SK-N-SH treated with all-trans-retinoic acid at 6 μM for 48 hours (cell line): Measurements from ENCODE around the gene TMEM200A.
"Not testable (repeated sequence)": the region's sequence is repeated elsewhere in the genome, so short reads cannot be mapped to it uniquely, and the experiment has no call there.

ENCODE experiments used
- ATAC-seq: fragments of 200-7000 bp; cut with Tn5 transposase; 3 replicates; pipeline ENCODE4 v1.9.1; 2020; ENCODE audit warnings: mild to moderate bottlenecking, moderate library complexity
- ARNTL ChIP-seq: fragments of 450-650 bp; formaldehyde crosslinking; IDR thresholded peaks from 2 replicates; pipeline ENCODE4 v1.5.0; 2020; ENCODE audit warnings: low read depth, mild to moderate bottlenecking, moderate library complexity, borderline replicate concordance
- BACH2 ChIP-seq: fragments of 250-450 bp; sonication (Bioruptor Pico); IDR thresholded peaks from 2 replicates; pipeline ENCODE4 v1.9.0; 2021; ENCODE audit warnings: mild to moderate bottlenecking, borderline replicate concordance
- CSDC2 ChIP-seq: fragments of 250-450 bp; sonication (Bioruptor Pico); IDR thresholded peaks from 2 replicates; pipeline ENCODE4 v1.5.0; 2020; ENCODE audit warnings: mild to moderate bottlenecking, moderate library complexity
- ESRRG ChIP-seq: fragments of 250-450 bp; sonication (Bioruptor Pico); IDR thresholded peaks from 2 replicates; pipeline ENCODE4 v1.6.1; 2021; ENCODE audit warnings: mild to moderate bottlenecking
- GLIS3 ChIP-seq: fragments of 250-450 bp; sonication (Bioruptor Pico); IDR thresholded peaks from 2 replicates; pipeline ENCODE4 v1.5.0; 2020; ENCODE audit warnings: mild to moderate bottlenecking, moderate library complexity
- ISL1 ChIP-seq: fragments of 250-450 bp; sonication (Bioruptor Pico); IDR thresholded peaks from 2 replicates; pipeline ENCODE4 v2.1.2; 2022; ENCODE audit warnings: mild to moderate bottlenecking, moderate library complexity
- OSR1 ChIP-seq: fragments of 250-450 bp; sonication (Bioruptor Pico); IDR thresholded peaks from 2 replicates; pipeline ENCODE4 v1.8.0; 2022; ENCODE audit warnings: moderate library complexity, mild to moderate bottlenecking, inconsistent platforms
- PPARA ChIP-seq: fragments of 250-450 bp; sonication (Bioruptor Pico); IDR thresholded peaks from 2 replicates; pipeline ENCODE4 v1.5.0; 2020; ENCODE audit warnings: mild to moderate bottlenecking, borderline replicate concordance
- SNAI2 ChIP-seq: fragments of 250-450 bp; sonication (Bioruptor Pico); IDR thresholded peaks from 2 replicates; pipeline ENCODE4 v1.5.0; 2020; ENCODE audit warnings: mild to moderate bottlenecking, moderate library complexity
- TCF4 ChIP-seq: fragments of 250-450 bp; sonication (Bioruptor Pico); IDR thresholded peaks from 2 replicates; pipeline ENCODE4 v1.8.0; 2021; ENCODE audit warnings: mild to moderate bottlenecking, moderate library complexity, borderline replicate concordance
- TOX ChIP-seq: fragments of 250-450 bp; sonication (Bioruptor Pico); IDR thresholded peaks from 2 replicates; pipeline ENCODE4 v1.8.0; 2021; ENCODE audit warnings: mild to moderate bottlenecking, moderate library complexity, borderline replicate concordance
- ZC3H10 ChIP-seq: fragments of 250-450 bp; sonication (Bioruptor Pico); IDR thresholded peaks from 2 replicates; pipeline ENCODE4 v1.5.1; 2021; ENCODE audit warnings: mild to moderate bottlenecking, moderate library complexity
- ZFP3 ChIP-seq: fragments of 250-450 bp; sonication (Bioruptor Pico); IDR thresholded peaks from 2 replicates; pipeline ENCODE4 v1.5.0; 2020; ENCODE audit warnings: mild to moderate bottlenecking, moderate library complexity
- ZFP30 ChIP-seq: fragments of 450-650 bp; formaldehyde crosslinking; IDR thresholded peaks from 2 replicates; pipeline ENCODE4 v1.5.0; 2022; ENCODE audit warnings: mild to moderate bottlenecking, moderate library complexity
- ZNF565 ChIP-seq: fragments of 450-650 bp; formaldehyde crosslinking; conservative IDR thresholded peaks from 2 replicates; pipeline ENCODE4 v1.5.0; 2020; ENCODE audit warnings: low read depth, mild to moderate bottlenecking, moderate library complexity
- ZNF70 ChIP-seq: fragments of 450-650 bp; formaldehyde crosslinking; IDR thresholded peaks from 2 replicates; pipeline ENCODE4 v1.5.0; 2020; ENCODE audit warnings: mild to moderate bottlenecking, moderate library complexity
- ZNF8 ChIP-seq: fragments of 450-650 bp; formaldehyde crosslinking; IDR thresholded peaks from 2 replicates; pipeline ENCODE4 v1.5.0; 2020; ENCODE audit warnings: mild to moderate bottlenecking, moderate library complexity
- TF ChIP-seq, protein P1 (sequence below): fragments of 250-450 bp; sonication (Bioruptor Pico); IDR thresholded peaks from 2 replicates; pipeline ENCODE4 v1.8.0; 2021; ENCODE audit warnings: low read depth, mild to moderate bottlenecking, moderate library complexity, borderline replicate concordance
- TF ChIP-seq, protein P2 (sequence below): fragments of 250-450 bp; sonication (Bioruptor Pico); IDR thresholded peaks from 2 replicates; pipeline ENCODE4 v1.8.0; 2020; ENCODE audit warnings: mild to moderate bottlenecking, moderate library complexity, borderline replicate concordance
- TF ChIP-seq, protein P3 (sequence below): fragments of 250-450 bp; sonication (Bioruptor Pico); IDR thresholded peaks from 2 replicates; pipeline ENCODE4 v1.5.1; 2020; ENCODE audit warnings: low read depth, mild to moderate bottlenecking, moderate library complexity
- TF ChIP-seq, protein P4 (sequence below): fragments of 250-450 bp; sonication (Bioruptor Pico); IDR thresholded peaks from 2 replicates; pipeline ENCODE4 v1.5.0; 2020; ENCODE audit warnings: mild to moderate bottlenecking, moderate library complexity
- TF ChIP-seq, protein P5 (sequence below): fragments of 250-450 bp; sonication (Bioruptor Pico); IDR thresholded peaks from 2 replicates; pipeline ENCODE4 v1.5.1; 2021; ENCODE audit warnings: mild to moderate bottlenecking, moderate library complexity

The TMEM200A gene

DNA sequence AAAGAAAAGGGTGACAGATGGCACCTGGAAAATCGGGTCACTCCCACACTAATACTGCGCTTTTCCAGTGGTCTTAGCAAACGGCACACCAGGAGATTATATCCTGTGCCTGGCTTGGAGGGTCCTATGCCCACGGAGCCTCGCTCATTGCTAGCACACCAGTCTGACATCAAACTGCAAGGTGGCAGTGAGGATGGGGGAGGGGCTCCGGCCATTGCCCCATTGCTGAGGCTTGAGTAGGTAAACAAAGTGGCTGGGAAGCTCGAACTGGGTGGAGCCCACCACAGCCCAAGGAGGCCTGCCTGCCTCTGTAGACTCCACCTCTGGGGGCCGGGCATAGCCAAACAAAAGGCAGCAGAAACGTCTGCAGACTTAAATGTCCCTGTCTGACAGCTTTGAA is 19.5 kb upstream of the TMEM200A start:
- ATAC-seq, result not testable (repeated sequence)

DNA sequence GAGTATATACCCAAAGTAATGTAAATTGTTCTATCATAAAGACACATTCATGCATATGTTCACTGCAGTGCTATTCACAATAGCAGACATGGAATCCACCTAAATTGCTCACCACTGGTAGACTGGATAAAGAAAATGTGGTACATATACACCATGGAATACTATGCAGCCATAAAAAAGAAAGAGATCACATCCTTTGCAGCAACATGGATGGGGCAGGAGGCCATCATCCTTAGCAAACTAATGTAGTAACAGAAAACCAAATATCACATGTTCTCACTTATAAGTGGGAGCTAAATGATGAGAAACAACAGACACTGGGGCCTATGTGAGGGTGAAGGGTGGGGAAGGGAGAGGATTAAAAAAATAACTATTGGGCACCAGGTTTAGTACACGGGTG is 11.5 kb upstream of the TMEM200A start:
- no peak for ATAC-seq
- TF ChIP-seq ESRRG (no peak), ZNF565 (CRISPR knock-in tag) (no peak), PPARA (CRISPR knock-in tag) (no peak), ISL1 (CRISPR knock-in tag) (no peak), ZC3H10 (no peak), ZNF8 (CRISPR knock-in tag) (no peak), ARNTL (CRISPR knock-in tag) (no peak), CSDC2 (CRISPR knock-in tag) (no peak), TCF4 (CRISPR knock-in tag) (no peak), SNAI2 (CRISPR knock-in tag) (no peak), GLIS3 (CRISPR knock-in tag) (no peak), ZNF70 (no peak)
- TF ChIP-seq, protein P1, sequence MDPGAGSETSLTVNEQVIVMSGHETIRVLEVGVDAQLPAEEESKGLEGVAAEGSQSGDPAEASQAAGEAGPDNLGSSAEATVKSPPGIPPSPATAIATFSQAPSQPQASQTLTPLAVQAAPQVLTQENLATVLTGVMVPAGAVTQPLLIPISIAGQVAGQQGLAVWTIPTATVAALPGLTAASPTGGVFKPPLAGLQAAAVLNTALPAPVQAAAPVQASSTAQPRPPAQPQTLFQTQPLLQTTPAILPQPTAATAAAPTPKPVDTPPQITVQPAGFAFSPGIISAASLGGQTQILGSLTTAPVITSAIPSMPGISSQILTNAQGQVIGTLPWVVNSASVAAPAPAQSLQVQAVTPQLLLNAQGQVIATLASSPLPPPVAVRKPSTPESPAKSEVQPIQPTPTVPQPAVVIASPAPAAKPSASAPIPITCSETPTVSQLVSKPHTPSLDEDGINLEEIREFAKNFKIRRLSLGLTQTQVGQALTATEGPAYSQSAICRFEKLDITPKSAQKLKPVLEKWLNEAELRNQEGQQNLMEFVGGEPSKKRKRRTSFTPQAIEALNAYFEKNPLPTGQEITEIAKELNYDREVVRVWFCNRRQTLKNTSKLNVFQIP (CRISPR knock-in tag), result no peak
- TF ChIP-seq, protein P2, sequence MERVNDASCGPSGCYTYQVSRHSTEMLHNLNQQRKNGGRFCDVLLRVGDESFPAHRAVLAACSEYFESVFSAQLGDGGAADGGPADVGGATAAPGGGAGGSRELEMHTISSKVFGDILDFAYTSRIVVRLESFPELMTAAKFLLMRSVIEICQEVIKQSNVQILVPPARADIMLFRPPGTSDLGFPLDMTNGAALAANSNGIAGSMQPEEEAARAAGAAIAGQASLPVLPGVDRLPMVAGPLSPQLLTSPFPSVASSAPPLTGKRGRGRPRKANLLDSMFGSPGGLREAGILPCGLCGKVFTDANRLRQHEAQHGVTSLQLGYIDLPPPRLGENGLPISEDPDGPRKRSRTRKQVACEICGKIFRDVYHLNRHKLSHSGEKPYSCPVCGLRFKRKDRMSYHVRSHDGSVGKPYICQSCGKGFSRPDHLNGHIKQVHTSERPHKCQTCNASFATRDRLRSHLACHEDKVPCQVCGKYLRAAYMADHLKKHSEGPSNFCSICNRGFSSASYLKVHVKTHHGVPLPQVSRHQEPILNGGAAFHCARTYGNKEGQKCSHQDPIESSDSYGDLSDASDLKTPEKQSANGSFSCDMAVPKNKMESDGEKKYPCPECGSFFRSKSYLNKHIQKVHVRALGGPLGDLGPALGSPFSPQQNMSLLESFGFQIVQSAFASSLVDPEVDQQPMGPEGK (CRISPR knock-in tag), result no peak
- TF ChIP-seq, protein P3, sequence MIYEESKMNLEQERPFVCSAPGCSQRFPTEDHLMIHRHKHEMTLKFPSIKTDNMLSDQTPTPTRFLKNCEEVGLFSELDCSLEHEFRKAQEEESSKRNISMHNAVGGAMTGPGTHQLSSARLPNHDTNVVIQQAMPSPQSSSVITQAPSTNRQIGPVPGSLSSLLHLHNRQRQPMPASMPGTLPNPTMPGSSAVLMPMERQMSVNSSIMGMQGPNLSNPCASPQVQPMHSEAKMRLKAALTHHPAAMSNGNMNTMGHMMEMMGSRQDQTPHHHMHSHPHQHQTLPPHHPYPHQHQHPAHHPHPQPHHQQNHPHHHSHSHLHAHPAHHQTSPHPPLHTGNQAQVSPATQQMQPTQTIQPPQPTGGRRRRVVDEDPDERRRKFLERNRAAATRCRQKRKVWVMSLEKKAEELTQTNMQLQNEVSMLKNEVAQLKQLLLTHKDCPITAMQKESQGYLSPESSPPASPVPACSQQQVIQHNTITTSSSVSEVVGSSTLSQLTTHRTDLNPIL (CRISPR knock-in tag), result no peak
- TF ChIP-seq, protein P4, sequence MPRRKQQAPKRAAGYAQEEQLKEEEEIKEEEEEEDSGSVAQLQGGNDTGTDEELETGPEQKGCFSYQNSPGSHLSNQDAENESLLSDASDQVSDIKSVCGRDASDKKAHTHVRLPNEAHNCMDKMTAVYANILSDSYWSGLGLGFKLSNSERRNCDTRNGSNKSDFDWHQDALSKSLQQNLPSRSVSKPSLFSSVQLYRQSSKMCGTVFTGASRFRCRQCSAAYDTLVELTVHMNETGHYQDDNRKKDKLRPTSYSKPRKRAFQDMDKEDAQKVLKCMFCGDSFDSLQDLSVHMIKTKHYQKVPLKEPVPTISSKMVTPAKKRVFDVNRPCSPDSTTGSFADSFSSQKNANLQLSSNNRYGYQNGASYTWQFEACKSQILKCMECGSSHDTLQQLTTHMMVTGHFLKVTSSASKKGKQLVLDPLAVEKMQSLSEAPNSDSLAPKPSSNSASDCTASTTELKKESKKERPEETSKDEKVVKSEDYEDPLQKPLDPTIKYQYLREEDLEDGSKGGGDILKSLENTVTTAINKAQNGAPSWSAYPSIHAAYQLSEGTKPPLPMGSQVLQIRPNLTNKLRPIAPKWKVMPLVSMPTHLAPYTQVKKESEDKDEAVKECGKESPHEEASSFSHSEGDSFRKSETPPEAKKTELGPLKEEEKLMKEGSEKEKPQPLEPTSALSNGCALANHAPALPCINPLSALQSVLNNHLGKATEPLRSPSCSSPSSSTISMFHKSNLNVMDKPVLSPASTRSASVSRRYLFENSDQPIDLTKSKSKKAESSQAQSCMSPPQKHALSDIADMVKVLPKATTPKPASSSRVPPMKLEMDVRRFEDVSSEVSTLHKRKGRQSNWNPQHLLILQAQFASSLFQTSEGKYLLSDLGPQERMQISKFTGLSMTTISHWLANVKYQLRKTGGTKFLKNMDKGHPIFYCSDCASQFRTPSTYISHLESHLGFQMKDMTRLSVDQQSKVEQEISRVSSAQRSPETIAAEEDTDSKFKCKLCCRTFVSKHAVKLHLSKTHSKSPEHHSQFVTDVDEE, result no peak

DNA sequence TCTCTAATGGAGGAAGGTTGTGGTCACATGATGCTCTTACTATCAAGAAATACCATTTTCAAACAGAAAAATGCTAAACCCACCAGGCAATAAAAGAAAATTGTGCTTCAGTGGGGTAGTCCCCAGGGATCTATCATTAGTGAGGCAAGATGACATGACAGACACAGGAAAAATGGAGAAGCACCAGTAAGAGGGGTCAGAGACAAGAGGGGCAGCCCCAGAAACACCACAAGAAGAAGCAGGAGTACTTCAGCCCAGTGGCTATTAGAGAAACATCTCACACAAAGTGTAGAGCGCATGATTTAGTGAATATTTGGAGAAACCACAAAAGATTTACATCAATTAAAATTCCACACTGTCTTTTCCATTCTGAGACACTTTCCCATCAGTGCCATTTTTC is 10.2 kb upstream of the TMEM200A start:
- no peak for ATAC-seq

More for the DNA sequence above, 10.2 kb upstream of the TMEM200A start:
- TF ChIP-seq, protein P5, sequence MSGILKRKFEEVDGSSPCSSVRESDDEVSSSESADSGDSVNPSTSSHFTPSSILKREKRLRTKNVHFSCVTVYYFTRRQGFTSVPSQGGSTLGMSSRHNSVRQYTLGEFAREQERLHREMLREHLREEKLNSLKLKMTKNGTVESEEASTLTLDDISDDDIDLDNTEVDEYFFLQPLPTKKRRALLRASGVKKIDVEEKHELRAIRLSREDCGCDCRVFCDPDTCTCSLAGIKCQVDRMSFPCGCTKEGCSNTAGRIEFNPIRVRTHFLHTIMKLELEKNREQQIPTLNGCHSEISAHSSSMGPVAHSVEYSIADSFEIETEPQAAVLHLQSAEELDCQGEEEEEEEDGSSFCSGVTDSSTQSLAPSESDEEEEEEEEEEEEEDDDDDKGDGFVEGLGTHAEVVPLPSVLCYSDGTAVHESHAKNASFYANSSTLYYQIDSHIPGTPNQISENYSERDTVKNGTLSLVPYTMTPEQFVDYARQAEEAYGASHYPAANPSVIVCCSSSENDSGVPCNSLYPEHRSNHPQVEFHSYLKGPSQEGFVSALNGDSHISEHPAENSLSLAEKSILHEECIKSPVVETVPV (CRISPR knock-in tag), result no peak
- TF ChIP-seq GLIS3 (CRISPR knock-in tag) (no peak), ESRRG (no peak), ZNF70 (no peak), ZFP30 (CRISPR knock-in tag) (no peak), TCF4 (CRISPR knock-in tag) (no peak), ZFP3 (CRISPR knock-in tag) (no peak), TOX (CRISPR knock-in tag) (no peak), BACH2 (CRISPR knock-in tag) (no peak), ZC3H10 (no peak), ZNF565 (CRISPR knock-in tag) (no peak), ZNF8 (CRISPR knock-in tag) (no peak), OSR1 (CRISPR knock-in tag) (no peak)
- TF ChIP-seq, protein P4, result no peak
- TF ChIP-seq, protein P2 (CRISPR knock-in tag), result no peak
- TF ChIP-seq, protein P1 (CRISPR knock-in tag), result no peak
